Superior temporal gyrus (tissue), 1 donor: ENCODE measurements around the gene CEACAM16.

Experiments used
- DNase-seq: peaks from one replicate; pipeline ENCODE4 v3.0.0-alpha.2; 2016; ENCODE audit errors: extremely low spot score

CEACAM16 gene

DNA sequence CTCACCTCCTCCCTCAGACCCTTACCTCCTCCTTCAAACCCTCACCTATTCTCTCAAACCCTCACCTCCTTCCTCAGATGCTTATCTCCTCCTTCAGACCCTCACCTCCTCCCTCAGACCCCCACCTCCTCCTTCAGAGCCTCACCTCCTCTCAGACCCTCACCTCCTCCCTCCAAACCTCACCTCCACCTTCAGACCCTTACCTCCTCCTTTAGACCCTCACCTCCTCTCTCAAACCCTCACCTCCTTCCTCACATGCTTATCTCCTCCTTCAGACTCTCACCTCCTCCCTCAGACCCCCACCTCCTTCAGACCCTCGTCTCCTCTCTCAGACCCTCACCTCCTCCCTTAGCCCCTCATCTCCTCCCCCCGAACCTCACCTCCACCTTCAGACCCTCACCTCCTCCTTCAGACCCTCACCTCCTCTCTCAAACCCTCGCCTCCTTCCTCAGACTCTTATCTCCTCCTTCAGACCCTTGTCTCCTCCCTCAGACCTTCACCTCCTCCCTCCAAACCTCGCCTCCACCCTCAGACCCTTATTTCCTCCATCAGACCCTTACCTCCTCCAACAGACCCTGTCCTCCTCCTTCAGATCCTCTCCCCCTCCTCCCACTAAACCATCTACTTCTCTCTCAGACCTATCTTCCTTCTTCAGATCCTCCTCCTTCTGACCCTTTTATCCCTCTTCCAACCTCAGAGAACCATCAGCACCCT is 47.1 kb downstream of the CEACAM16 start:
- DNase-seq, result no peak

GRCh38 chr19:44746616-44746945 is 47.6 kb downstream of the CEACAM16 start:
- no peak for DNase-seq

- peak; percentile 27 for DNase-seq
Observed at GRCh38 chr19:44746946-44747738, 48.2 kb downstream of the CEACAM16 start.

DNA sequence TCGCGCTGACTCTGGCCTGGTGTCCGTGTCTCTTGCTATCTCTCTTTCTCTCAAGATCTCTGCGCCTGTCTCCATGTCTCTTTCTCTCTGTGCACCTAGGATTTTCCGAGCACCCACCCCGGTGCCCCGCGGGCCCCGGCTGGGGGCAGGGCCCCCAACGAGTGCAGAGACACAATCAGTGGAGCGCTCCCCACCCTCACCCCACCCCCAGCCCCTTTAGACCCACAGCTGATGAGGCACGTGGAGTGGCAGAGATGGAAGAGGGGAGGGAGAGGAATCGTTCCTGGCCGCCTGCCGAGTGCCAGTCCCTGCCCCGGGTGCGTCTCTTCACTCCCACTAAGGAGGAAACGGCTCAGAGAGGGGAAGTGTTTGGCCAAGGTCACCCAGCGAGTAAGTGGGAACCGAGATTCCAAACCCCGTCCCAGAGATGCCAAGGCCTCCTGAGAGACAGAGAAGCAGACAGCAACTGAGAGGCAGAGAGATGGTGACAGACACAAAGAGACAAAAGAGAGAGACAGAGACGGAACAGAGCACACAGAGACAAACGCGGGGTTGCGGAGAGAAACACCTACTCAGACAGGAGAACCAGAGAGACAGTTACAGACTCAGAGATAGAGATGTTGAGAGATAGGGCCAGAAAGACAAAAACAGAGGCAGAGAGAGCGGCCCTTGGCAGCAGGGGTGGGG is 48.9 kb downstream of the CEACAM16 start:
- DNase-seq, result peak; percentile 16

- DNase-seq, result no peak
Observed at GRCh38 chr19:44748426-44749254, 49.7 kb downstream of the CEACAM16 start, which contains the start of gene BCL3. TSS of gene BCL3 (plus strand) at chr19:44748708. CDS start at chr19:44748791, 83 bp downstream.

GRCh38 chr19:44749292-44749691 is 50.3 kb downstream of the CEACAM16 start:
- no peak for DNase-seq

GRCh38 chr19:44749994-44750393 is 51.0 kb downstream of the CEACAM16 start:
- no peak for DNase-seq

- no peak for DNase-seq
Observed at GRCh38 chr19:44752123-44752815, 53.3 kb downstream of the CEACAM16 start.

GRCh38 chr19:44752816-44753625 is 54.1 kb downstream of the CEACAM16 start:
- no peak for DNase-seq

DNA sequence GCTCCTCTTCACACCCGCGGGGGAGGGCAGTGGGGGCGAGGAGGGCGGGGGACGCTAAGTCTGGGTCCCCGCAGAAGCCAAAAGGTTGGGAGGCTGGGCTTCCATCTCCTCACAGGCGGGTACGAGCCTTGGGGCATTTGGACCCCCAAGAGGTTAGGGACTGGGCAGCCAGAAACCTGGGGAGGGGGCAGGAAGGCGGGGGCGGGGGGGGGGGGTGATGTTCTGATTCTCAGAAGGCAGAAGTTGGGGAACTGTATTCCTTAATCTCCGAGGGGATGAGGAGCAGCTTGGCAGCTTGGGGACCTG is 54.6 kb downstream of the CEACAM16 start:
- DNase-seq, result no peak

- no peak for DNase-seq
Observed at GRCh38 chr19:44753932-44754749, 55.2 kb downstream of the CEACAM16 start.

- no peak for DNase-seq
Observed at GRCh38 chr19:44754750-44755080, 55.8 kb downstream of the CEACAM16 start.

GRCh38 chr19:44755219-44755618 is 56.3 kb downstream of the CEACAM16 start:
- DNase-seq, result no peak

DNA sequence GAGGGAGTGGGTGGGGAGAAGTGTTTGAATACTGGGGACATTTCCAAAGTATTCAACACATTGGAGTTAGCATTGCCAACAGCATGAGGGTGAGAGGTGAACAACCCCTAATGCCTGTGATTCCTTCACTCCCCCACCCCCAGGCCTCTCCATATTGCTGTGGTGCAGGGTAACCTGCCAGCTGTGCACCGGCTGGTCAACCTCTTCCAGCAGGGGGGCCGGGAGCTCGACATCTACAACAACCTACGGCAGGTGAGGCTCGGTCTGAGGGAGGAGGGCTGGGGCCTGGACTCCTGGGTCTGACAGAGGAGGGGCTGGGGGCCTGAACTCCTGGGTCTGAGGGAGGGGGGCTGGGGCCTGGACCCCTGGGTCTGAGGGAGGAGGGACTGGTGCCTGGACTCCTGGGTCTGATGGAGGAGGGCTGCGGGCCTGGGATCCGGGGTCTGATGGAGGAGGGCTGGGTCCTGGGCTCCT is 57.2 kb downstream of the CEACAM16 start:
- no peak for DNase-seq

DNA sequence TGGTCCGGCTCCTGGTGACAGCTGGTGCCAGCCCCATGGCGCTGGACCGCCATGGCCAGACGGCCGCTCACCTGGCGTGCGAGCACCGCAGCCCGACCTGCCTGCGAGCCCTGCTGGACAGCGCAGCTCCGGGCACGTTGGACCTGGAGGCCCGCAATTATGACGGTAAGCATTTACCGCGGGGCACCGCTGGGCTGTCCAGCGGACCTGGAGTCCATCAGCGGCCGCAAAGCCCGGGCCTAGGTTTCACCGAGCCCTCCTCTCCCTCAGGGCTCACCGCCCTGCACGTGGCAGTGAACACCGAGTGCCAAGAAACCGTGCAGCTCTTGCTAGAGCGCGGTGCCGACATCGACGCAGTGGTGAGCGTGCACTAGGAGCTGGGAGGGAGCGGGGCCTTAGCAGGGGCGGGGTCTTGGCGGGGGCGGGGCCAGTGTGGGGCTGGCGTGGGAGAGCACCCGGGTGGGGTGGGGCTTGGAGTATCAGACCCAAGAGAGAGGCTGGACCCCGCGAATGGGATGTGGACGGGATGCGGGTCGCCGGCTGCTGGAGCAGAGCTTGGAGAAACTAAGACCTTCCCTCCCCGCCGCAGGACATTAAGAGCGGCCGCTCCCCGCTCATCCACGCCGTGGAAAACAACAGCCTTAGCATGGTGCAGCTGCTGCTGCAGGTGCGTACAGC is 58.2 kb downstream of the CEACAM16 start:
- no peak for DNase-seq

- DNase-seq, result peak; percentile 33
Observed at GRCh38 chr19:44757735-44758505, 59.0 kb downstream of the CEACAM16 start.

DNA sequence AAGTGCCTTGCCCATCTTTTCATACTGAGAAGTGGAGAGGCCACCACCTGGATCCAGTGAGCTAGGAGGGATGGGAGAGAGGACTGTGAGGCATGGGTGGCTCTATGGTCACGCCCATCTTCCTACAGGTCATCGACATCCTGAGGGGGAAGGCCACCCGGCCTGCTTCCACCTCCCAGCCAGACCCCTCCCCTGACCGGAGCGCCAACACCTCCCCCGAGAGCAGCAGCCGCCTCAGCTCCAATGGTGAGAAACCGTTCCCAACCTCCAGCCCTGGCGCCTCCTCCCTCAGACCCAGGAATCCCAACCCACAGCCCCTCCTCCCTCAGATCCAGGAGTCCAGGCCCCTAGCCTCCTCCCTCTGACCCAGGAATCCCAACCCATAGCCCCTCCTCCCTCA is 59.6 kb downstream of the CEACAM16 start:
- DNase-seq, result no peak

DNA sequence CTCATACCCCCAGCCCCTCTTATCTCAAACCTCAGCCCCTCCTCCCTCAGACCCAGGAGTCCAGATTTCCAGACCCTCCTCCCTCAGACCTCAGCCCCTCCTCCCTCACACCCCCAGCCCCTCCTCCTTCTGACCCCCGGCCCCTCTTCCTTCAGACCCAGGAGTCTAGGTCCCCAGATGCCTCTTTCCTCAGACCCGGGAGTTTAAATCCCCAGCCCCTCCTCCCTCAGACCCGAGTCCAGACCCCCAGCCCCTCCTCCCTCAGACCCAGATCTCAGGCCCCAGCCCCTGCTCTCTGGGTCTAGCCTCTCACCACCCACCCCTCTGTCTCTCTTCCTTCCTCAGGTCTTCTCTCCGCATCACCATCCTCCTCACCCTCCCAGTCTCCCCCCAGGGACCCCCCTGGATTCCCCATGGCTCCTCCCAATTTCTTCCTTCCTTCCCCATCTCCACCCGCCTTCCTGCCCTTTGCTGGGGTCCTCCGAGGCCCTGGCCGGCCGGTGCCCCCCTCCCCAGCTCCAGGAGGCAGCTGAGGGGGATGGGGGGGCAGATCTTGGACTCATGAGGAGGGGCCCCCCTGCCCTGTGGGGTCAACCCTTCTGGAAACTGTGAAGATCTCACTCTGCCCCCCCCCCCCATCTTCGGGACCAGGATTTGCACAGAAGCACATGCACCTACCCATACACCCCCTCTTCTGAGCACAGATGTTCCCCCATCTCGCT is 60.3 kb downstream of the CEACAM16 start:
- no peak for DNase-seq
